Measurements from ENCODE around the gene KIF1C.

Gene KIF1C

DNA sequence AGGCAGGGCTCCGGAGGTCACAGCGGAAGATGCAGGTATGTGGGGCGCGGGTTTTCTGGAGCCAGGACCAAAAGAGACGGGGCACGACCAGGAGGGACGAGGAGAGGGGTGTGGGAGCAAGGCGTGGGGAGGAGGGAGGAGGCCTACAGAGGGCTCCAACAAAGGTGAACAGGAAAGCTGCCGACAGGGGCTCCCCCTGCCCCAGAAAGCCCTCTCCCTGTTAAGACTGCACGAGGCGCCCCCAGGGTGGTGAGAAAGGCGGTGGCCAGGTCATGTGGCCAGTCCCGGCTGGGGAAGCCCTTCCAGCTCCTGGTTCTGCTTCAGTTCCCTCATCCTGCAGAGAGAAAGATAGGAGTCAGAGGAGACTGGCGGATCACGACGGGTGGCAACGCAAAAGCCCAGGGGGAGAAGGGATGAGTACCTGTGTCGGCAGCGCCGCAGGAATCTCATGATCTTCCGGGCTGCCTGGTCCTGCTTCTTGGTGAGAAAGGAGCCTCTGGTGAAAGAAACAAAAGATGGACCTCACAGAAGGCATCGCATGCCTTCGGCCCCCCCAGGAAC lies 29.2 kb upstream of the KIF1C start:
- DNase-seq (ENCODE audit: insufficient read length, low spot score) (no peak), FAIRE-seq (no peak)

DNA sequence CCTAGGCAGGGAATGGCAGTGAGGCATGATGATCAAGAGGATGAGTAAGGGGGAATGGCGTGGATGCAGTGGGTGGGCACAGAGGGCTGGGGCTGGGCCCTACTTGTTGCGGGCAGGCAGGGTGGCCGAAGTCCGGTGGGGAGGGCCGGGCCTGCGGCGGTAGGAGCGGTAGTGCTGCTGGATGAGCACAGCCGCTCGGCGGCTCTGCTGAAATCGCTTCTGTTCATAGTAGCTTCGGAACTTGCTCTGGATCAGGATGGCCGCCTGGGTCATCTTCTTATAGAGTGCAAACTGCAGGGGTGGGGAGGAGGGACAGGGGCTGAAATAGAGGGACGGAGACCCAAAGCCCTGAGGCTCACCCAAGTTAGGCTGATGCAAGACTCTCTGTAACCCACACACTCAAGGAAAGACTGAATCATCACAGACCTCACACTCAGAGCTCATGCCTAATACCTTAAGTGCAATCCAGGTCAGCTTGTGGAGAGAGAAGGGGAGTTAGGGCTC lies 28.7 kb upstream of the KIF1C start:
- DNase-seq (ENCODE audit: insufficient read length, low spot score), result no peak
- no peak for FAIRE-seq

DNA sequence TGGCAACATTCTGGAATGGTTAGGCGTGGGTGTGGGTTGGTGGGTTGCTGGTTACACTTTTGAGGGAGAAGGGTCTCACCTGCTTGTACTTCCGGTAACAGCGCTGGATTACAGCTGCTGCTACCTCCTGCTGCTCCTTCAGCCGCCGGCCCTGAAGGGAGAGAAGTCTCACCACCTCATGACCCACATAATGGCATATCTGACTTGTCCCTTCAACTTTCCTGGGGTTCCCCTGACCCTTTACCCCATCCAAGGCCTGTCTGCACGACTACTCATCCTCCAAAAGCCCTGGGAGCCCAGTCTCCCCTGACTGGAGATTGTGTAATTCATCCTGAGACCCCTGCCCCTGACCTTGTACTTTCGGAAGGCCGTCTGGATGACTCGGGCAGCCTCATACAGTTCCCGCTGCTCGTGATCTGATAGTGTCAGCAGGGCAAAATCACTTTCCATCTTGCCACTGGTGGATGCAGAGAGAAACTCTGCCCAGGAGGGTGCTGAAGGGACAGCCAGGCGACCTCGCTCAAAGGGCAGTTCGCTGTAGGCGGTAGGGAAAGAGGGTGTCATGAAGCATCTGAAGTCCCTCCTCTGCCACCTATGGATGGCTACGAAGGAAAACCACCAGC lies 28.1 kb upstream of the KIF1C start:
- DNase-seq (ENCODE audit: insufficient read length, low spot score) (no peak), FAIRE-seq (no peak)

DNA sequence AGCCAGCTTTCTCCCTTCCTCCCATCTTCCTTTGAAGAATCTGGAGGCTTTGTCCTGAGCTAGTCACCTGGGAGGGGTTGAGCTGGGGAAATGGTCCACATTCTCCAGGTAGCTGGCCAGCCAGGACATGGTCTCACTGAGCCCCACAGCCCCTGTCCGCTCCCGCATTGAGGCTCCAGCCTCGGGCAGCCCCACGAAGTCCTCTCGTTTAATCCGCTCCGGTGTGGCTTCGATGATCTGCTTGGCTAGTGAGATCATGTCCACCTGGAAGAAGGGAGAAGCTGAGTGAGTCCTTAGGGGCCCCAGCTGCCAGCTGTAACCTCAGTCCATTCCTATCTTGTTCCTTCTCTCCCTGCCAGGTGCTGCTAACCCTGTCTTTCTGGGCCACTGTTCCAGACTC lies 27.5 kb upstream of the KIF1C start:
- FAIRE-seq (no peak), DNase-seq (ENCODE audit: insufficient read length, low spot score) (no peak)

DNA sequence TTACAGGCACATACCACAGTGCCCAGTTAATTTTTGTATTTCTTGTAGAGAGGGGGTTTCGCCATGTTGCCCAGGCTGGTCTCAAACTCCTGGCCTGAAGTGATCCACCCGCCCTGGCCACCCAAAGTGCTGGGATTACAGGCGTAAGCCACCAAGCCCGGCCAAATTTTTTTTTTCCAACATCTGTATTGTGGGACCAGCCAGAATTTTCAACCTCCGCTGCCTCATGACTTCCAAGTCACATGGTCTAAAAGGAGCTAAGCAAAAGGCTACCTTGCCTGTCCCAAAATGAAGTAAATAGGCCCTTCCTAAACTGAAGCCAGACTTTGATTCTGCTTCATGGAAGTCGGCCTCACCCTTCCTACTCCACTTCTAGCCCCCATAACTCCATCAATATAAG lies 25.9 kb upstream of the KIF1C start:
- no peak for DNase-seq (ENCODE audit: insufficient read length, low spot score)
- no peak for FAIRE-seq

DNA sequence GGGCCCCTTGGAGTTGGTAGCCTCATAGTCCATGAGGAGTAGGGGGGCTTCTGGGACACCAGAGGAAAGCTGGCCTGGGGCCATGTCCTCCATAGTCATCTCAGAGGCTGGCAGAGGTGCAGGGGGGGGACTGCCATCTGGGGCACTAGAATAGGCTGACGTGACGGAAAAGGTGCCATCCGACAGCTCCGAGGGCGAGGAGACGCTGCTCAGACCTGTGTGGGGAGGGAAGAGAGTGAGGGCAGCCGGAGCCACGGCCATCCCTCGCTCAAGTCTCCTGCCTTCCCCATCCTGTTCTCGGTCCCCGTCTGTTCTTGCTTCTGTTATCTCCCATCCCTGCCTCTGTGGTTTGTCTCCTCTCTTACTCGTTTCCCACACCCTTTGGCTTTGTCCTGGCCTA lies 25.4 kb upstream of the KIF1C start:
- DNase-seq (ENCODE audit: insufficient read length, low spot score), result no peak
- FAIRE-seq, result no peak

DNA sequence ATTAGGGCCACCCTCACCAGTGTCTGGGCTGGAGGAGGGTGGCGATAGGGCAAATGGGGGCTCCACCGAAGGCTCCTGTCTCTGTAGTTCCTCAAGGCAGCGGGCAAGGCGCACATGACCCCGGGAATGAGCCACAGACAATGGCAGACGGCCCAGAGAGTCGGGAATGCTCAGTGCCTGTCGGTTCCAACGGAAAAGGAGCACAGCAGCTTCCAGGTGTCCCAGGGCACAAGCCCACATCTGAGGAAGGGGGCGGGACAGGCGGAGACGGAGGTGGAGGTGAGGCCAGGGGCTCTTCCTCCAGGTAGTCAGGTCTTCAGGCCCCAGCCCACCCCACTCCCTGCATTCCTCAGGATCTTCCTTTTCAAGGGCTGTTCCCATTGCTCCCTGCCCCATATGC lies 25.0 kb upstream of the KIF1C start:
- FAIRE-seq, result no peak

DNA sequence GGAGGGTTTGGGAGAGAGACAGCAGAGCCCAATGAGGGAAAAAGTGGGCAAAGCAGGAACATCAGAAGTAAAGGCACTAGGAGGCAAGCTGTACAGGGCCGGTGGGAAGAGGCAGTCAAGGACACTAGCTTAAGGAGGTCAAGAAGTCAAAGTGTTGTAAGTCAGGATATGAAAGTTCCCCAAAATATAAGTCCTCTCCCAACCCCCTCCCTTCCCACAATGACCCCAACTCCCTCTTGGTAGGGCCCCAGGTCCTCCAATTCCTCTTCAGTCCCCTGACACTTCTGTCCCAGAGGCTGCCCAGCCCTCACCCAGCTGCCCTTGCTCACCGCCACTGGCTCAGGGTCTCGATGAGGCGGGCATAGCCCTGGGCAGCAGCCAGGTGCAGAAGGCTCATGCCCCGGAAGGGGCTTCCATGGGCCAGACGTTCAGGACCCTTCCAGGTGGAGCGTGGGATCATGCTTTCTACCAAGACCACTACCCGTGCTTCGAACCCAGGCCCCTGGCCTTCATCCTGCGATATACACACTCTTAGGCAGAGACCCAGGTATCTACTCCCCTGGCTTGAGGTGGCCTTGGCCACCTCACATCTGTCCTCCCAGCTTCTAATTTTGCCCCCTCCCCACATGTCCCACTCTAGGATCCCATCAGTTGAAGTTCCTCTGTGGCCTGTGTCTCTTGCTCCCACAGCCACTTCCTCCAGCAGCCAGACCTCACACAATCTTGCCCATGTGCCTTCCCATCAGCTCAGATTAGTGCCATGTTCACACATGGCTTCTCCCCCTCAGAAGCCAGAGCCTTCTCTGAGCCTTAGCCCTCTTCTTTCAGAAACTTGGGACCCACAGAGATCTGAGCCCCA lies 24.3 kb upstream of the KIF1C start:
- FAIRE-seq, result no peak

More for the DNA sequence above, 25.0 kb upstream of the KIF1C start:
- no peak for DNase-seq (ENCODE audit: insufficient read length, low spot score)

DNA sequence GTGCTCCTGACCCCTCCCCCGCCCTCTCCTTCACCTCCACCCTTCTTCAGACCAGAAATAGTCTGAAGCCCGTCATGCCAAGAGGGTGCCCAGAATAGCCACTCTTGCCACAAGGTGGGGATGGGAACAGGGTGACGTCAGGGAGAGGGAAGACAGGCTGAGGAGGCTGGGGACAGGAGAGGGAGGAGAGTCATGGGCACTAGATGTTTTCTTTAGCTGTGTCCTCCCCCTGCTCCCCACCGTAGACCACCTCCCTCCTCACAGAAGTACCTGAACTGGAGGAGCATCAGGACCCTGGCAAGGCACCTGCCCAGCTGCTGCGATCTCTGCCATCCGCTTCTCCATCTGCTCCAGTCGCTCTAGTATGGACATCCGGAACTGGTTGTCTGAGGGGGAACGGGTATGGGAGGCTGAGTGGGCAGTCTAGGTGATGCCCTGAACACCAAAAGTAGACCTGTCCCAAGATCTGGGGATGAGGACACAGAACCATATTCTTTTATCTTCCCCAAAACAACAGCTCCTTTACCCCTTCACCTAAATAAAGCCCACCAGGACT lies 23.6 kb upstream of the KIF1C start:
- DNase-seq (ENCODE audit: insufficient read length, low spot score) (no peak), FAIRE-seq (no peak)

More for the DNA sequence above, 24.3 kb upstream of the KIF1C start:
- DNase-seq (ENCODE audit: insufficient read length, low spot score), result no peak

DNA sequence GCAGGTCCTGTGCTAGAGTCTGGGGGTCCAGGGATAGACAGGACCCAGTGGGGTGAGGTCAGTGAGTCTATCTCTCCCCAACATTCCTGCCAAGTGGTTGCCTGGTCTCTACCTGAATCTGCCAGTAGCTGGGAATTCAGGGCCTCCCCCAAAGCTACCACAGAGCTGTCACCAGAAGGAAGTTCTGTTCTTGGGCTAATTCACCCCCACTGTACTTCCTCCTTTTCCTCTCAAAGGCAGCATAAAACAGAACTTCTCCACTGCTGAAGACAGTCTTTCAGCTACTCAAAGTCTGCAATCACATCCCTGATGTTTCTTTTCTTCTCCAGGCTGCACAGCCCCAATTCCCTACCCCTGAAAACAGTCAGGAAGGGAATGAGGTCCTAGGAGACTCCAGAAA lies 19.0 kb upstream of the KIF1C start:
- FAIRE-seq, result no peak
- DNase-seq (ENCODE audit: insufficient read length, low spot score), result no peak

DNA sequence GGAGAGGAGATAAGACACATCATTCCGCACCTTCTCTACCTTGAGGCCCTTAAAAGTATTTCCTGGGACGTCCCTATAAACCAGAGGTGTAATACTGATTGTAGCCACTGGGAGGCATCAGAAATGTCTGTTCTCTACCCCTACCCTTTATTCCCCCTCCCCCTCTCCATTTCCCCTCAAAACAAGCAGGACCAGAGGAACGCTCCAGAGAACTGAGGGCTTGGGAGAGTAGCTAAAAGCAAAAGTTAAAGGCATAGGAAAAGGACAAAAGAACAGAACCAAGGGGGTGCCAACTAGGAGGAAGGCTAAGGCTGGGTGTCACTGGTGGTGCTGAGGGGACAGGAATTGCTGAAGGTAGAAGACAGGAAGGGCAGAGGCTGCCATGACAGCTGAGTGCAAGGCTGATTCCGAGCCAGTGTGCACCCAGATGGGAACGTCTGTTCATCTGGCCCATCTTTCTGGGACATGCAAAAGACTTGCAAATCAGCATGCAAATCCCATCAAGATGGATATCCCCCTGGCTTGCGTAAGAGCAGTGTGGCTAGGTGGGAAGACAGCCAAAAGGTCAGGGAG lies 17.0 kb upstream of the KIF1C start:
- peak; percentile 81 for FAIRE-seq
- peak; percentile 54 for DNase-seq (ENCODE audit: insufficient read length, low spot score)

DNA sequence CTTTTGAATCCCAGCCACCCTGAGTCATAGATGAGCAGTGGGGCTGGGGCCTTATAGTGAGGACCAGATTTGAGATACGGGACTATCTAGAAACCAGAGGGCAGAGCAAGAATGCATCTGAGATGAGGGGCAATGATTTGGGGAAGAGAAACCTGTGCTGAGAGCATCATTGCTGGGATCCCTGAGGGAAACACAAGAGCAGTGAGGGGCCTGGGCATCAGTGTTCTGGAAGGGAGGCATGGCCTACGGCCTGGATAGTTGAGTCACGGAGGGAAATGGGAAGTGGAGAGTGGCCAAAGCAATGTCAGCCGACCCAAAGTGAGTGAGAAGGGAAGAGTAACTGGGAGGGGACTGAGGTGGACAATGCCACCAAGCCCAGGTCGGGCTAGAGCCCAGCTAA lies 15.4 kb upstream of the KIF1C start:
- DNase-seq (ENCODE audit: insufficient read length, low spot score) (no peak), FAIRE-seq (no peak)

DNA sequence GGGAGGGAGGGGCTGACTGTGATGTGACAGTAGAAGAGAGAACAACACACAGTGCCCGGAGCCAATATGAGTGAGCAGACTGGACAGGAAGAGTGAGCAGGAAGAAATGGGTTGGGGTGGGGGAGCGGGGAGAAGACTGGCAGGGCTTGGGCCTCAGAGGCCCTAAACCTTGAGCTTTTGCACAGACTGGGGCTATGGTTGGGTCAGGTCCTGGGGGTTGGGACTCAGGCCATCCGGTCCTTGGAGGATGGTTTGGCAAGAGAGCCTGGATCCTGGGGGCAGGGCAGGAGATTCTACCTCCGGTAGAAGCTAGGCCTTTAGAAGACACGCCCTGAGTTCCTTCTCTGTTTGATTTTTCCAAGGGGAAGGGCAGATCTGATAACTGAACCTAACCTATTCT lies 11.3 kb upstream of the KIF1C start:
- DNase-seq (ENCODE audit: insufficient read length, low spot score) (no peak), FAIRE-seq (peak; percentile 57)

DNA sequence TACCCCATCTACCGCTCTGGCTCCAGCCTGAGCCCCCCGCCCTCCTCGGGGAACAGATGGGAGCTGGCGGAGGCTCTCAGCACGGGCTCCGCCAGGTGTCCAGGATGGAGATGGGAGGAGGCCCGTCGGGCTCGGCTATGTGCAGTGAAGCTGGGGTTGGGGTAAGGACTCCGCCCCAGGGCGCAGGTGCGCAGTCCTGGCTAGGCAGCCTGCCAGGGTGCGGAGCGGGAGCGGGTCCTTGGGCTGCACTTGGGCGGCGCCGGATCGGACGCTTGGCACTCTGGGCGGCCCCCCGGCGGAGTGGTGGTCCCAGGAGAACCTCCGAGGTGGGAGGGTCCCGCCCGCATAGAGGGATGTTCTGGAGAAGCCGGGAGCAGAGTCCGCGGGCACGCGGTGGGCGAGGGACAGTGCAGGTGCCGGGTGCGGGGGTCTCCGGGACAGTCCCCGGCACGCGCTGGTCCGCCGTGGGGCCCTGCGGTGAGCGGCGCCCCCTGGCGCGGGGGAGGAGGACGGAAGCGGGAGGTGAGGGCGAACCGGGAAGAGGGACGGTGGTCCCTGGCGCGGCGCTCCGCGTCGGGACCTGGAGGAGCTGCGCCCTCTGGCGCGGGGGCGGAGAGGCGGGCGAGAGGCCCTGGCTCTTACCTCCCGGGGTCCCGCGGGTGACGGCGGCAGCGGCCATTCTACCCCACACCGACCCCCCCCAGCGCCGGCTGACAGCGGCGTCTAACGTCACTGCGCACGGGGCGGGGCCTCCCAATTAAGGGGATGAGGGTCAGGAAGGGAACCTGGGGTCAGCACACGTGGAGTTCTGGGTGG lies 10.6 kb upstream of the KIF1C start, which contains the start of gene CAMTA2:
Gene CAMTA2 (minus strand): TSS at position 725 of the 816 bp plus-strand sequence. CDS start 1,453 bp downstream, outside the sequence.
- FAIRE-seq (peak; percentile 91), DNase-seq (ENCODE audit: insufficient read length, low spot score) (peak; percentile 70)

DNA sequence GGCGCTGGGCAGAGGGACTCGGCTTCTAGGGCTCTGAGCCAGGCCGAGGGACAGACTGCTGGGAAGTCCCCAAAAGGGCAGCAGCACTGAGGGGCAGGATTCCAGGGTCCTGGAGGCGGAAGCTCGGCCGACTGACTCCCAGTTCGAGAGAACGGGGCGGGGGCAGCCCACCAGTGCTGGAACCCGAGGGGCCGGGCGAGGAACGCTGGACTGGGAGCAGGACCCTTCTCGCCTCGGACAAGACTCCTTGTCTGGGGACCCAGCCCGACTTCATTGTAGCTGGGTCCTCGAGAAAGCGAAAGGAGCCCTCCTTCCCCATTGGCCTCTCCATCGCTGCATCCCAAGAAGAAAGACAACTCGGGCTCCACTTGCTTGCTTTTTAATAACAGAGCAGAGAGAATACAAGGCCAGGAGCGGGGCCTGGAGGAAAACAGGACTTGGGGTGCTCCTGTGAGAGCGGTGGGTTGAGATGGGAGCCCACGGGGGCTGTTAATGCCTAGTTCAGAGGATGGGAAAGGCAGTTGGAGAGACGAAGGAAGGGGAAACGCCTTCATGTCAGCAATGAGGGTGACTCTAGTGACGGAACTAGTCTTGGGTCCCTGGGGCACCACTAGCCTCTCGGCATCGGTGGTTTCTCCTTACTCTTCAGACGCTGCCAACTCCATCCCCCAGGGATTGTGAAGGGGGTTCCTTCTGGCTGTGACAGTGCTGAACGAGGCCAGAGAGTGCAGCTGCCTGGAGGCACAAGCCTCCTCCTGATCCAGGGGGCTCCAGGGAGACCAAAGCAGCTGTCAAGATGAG lies 9.8 kb upstream of the KIF1C start:
- FAIRE-seq (peak; percentile 73), DNase-seq (ENCODE audit: insufficient read length, low spot score) (no peak)

DNA sequence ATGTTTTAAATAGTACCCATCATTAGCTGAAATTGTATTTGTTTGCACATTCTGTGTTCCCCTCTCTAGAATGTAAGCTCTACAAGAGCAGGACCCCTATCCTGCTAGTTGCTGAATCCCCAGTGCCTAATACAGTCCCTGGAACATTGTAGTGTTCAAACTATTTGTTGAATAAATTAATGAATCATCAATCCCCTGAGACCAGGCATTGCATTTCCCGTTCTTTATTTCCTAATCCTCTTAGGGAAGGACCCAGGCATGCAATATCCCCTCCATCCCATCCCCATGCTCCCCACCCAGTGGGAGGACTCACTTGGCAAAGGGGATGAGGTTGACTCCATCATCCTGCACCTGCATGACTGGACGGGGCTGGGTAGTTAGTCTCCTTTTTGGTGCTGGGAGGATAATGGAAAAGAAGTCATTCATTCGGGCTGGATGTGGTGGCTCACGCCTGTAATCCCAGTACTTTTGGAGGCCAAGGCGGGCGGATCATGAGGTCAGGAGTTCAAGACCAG lies 3.6 kb upstream of the KIF1C start:
- DNase-seq (ENCODE audit: insufficient read length, low spot score) (no peak), FAIRE-seq (no peak)

DNA sequence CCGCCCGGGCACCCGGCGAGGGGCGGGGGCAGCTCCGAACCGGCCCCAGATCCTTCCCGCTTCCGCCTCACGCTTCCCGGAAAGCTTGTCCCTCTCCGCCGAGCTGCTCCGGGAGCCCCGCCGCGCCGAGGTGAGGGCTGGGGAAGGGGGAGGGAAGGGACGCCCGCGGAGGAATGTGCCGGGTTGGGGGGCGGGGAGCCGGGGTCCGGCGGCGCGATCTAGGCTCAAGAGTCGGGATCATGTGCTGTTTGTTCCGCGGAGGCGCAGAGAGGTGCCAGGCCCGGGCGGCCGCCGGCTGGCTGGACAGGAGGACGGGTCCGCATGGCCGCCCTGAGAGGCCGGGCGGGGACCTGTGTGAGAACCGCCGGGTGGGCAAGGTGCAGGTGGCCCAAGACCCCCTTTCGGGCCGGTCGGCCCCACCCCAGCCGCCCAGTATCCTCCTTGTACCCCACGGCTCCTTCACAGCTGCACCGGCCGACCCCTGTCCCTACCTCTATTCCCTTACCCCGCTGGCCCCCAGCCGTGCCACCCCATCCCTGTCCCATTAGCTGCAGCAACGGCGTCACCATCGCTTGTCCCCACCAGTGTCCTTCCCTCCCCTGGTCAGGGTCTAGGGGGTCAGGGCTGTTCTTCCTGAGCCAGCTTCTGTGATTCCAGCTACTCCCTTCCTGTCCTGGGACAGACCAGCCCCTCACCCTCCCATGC lies 429 bp downstream of the KIF1C start:
- FAIRE-seq, result no peak

DNA sequence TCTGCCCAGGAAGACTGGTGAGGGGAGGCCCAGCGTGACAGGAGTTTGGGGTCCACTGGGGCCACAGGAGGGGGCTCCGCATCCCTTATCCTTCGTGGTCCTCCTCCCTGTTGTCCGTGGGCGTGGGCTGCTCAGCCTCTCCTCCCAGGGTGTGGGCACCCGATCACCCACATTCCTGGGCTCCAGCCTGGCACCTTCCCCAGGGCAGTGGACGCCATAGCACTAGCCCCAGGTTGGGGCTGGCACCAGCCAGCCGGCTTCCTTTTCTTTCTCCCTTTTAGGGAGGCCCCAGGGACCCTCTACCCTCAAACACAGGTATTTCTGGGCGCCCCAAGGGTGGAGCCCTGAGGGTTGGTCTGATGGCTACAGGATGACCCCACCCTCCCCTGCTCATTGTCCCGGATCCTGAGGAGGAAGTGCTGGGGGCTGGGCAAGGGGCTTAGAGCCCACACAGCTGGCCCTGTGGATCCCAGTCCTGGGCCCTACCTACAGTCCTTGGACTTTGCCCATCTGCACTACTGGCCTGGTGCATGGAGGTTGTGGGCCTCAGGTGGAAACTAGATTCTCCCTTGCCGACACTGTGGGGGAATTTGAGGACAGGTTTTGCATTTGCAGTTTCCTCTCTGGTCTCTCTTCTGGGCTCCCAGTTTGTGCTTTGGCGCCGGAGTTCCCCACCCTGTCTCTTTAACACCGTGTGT lies 1.1 kb downstream of the KIF1C start:
- DNase-seq (ENCODE audit: insufficient read length, low spot score) (no peak), FAIRE-seq (peak; percentile 91)

More for the DNA sequence above, 429 bp downstream of the KIF1C start:
- DNase-seq (ENCODE audit: insufficient read length, low spot score), result peak; percentile 44
